ENCODE measurements around the gene RFX5.

Gene RFX5

DNA sequence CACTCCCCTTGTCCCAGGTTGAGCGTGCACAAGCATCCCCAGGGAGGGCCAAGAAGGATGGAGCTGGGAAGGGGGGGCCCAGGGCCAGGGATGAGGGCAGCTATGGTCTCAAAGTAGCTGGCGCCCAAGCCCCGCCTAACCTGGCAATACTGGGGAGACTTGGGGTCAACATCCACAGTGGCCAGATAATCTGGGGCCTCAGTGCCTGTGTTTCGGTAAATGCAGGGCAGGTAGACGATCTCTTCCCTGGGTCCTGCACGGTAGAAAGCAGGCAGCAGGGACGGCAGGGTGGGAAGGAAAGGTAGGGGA, 22.2 kb upstream of the RFX5 start:
- TF ChIP-seq, protein P1, sequence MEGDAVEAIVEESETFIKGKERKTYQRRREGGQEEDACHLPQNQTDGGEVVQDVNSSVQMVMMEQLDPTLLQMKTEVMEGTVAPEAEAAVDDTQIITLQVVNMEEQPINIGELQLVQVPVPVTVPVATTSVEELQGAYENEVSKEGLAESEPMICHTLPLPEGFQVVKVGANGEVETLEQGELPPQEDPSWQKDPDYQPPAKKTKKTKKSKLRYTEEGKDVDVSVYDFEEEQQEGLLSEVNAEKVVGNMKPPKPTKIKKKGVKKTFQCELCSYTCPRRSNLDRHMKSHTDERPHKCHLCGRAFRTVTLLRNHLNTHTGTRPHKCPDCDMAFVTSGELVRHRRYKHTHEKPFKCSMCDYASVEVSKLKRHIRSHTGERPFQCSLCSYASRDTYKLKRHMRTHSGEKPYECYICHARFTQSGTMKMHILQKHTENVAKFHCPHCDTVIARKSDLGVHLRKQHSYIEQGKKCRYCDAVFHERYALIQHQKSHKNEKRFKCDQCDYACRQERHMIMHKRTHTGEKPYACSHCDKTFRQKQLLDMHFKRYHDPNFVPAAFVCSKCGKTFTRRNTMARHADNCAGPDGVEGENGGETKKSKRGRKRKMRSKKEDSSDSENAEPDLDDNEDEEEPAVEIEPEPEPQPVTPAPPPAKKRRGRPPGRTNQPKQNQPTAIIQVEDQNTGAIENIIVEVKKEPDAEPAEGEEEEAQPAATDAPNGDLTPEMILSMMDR (IDR thresholded peaks at IDR 0.05; ENCODE audit: extremely low read depth, insufficient read depth, missing control alignments) = no peak
- in situ Hi-C loops (cut with MboI; ENCODE audit: low pct_unique_long_range_greater_than_20kb, low sequenced_read_pairs, unreplicated experiment) = no loop called here
- no peak for DNase-seq (ENCODE audit: low spot score)

DNA sequence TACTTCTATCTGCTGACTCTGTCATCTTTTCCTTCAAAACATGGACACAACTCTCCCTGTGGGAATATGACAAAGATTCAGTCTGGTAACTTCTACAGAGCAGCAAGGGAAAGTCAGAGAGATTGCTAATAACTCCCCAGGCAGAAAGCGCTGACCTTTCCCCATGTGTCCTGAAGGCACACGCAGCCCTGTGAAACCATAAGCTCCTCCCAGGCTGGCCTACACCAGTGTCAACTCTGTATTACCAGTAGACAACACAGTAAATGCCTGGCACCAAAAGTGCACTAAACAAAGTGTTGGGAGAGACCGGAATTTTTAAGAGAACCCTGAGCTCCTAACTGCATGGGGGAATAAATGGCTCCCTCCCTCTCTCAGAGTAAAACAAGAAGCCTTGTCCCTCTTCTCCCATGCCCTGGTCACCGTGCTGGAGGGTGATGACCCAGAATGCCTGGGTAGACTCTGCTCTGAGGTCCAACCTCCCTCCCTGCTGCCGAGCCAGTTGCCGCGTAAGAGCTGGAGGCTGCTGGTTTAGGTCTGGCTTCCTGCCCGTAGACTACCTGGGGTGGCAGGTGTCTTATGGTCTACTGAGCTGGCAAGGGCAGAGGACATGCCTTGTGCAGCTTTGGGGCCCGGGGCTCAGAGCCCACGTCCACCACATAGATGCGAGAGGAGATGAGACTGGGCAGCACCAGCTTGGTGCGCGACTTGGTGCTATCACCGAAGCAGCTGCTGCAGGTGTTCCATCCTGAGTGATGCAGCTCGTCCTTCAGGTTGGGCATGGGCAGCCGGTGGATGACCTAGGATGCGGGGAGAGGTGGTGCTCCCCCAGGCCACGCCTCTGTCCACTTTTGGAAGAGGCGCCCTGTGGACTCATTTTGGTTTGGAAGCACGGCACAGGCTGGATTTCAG, 21.6 kb upstream of the RFX5 start:
- TF ChIP-seq, protein P1 (IDR thresholded peaks at IDR 0.05; ENCODE audit: extremely low read depth, insufficient read depth, missing control alignments) = no peak
- in situ Hi-C loops (cut with MboI; ENCODE audit: low pct_unique_long_range_greater_than_20kb, low sequenced_read_pairs, unreplicated experiment) = no loop called here
- DNase-seq (ENCODE audit: low spot score) = no peak

DNA sequence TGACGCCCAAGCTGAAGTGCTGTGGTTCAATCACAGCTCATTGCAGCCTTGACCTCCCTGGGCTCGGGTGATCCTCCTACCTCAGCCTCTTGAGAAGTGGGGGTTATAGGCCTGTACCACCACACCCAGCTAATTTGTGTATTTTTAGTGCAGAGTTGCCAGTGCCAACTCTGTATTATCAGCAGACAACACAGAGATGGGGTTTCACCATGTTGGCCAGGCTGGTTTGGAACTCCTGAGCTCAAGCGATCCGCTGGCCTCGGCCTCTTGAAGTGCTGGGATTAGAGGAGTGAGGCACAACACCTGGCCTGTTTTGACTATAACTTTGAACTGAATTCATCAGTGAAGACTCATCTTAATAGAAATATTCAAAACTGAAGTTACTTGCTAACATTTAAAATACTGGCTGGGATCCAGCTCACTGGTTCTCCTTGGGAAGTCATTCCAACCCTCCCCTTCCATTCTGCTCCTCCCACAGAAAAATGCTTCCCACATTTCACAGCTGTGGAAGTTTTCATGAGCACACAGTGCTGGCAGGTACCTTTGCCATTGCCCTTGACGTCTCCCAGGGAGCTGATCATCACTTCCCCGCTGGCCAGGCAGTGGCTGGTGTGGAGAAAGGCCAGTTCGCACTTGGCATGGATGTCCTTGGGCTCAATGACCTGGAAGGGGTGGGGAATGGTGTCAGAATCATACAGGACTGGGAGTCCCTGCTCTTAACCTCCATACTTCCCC, 20.8 kb upstream of the RFX5 start:
- in situ Hi-C loops (cut with MboI; ENCODE audit: low pct_unique_long_range_greater_than_20kb, low sequenced_read_pairs, unreplicated experiment) = no loop called here
- no peak for DNase-seq (ENCODE audit: low spot score)
- TF ChIP-seq, protein P1 (IDR thresholded peaks at IDR 0.05; ENCODE audit: extremely low read depth, insufficient read depth, missing control alignments) = no peak

DNA sequence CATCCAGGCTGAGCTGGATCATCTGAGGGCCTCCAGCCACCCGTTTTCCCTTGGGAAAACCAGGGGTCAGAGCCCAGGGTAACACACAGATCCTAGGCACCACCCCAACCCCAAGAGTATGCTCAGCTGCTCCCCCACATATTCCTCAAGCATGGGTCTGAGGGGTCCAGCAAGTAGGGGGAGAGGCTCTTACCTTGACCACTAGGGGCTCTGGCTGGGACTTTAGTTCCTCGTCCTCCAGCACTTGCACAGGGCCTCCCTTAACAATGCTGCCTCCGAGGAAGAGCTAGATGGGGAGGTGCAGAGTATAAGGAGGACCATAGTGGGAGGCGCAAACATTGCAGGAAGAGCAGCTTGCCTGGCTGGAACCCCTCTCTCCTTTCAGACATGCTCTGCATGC, 17.9 kb upstream of the RFX5 start:
- no peak for DNase-seq (ENCODE audit: low spot score)
- TF ChIP-seq, protein P1 (IDR thresholded peaks at IDR 0.05; ENCODE audit: extremely low read depth, insufficient read depth, missing control alignments) = no peak
- in situ Hi-C loops (cut with MboI; ENCODE audit: low pct_unique_long_range_greater_than_20kb, low sequenced_read_pairs, unreplicated experiment) = no loop called here

DNA sequence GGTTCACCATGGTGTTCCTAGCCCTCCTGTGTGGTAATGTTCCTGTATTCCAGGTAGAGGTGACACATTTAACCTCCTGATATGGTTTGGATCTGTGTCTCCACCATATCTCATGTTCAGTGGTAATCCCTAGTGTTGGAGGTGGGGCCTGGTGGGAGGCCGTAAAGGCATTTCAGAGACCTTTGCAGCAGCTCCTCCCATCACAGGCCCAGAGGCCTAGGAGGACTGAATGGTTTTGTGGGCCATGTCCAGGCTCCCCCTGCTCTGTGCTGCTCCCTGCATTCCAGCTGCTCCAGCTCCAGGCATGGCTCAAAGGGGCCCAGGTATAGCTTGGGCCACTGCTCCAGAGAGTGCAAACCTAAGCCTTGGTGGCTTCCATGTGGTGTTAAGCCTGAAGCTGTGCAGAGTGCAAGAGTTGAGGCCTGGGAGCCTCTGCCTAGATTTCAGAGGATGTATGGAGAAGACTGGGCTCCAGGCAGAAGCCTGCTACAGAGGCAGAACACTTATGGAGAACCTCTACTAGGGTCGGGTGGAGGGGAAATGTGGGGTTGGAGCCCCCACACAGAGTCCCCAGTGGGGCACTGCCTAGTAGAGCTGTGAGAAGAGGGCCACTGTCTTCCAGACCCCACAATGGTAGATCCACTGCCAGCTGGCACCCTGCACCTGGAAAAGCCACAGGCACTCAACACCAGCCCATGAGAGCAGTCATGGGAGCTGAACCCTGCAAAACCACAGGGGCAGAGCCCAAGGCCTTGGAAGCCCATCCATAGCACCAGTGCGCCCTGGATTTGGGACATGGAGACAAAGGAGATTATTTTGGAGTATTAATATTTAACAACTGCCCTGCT, 15.5 kb upstream of the RFX5 start:
- DNase-seq (ENCODE audit: low spot score) = no peak

DNA sequence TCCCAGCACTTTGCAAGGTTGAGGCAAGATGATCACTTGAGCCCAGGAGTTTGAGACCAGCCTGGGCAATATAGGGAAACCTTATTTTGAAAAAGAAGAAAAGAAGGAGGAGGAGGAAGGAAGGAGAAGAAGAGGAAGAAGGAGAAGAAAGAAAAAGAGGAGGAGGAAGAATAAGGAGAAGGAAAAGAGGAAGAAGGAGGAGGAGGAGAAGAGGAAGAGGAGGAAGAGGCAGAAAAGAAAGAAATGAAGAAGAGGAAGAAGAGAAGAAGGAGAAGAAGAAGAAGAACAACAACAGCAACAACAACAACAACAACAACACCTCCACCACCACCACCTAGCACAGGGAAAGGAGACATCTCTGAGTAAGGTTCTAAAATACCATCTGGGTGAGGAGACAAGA, 14.8 kb upstream of the RFX5 start:
- in situ Hi-C loops (cut with MboI; ENCODE audit: low pct_unique_long_range_greater_than_20kb, low sequenced_read_pairs, unreplicated experiment) = no loop called here
- no peak for DNase-seq (ENCODE audit: low spot score)
- TF ChIP-seq, protein P1 (IDR thresholded peaks at IDR 0.05; ENCODE audit: extremely low read depth, insufficient read depth, missing control alignments) = no peak

More for the DNA sequence above, 15.5 kb upstream of the RFX5 start:
- in situ Hi-C loops (cut with MboI; ENCODE audit: low pct_unique_long_range_greater_than_20kb, low sequenced_read_pairs, unreplicated experiment) = no loop called here
- TF ChIP-seq, protein P1 (IDR thresholded peaks at IDR 0.05; ENCODE audit: extremely low read depth, insufficient read depth, missing control alignments) = no peak

Measured in GM13977 (cell line).